HepG2 (cell line): ENCODE measurements around the gene SH2D3A. TPM values are rescaled to one million over a fixed set of nuclear protein-coding genes. Genes with fewer than 3 reads are reported as not detected.

Experiments
- ATAC-seq: fragments of 200-7000 bp; cut with Tn5 transposase; 3 replicates; pipeline ENCODE4 v1.9.1; 2020; ENCODE audit warnings: mild to moderate bottlenecking, moderate library complexity
- BruUV-seq: library from RNA; stranded (reverse); fragments of 400-500 nt; replicated peaks from 2 replicates; lab custom pipeline; 2021; lab: Mats Ljungman, UMichigan
- CTCF ChIA-PET: fragments of 300-600 bp; formaldehyde crosslinking; extraction: SDS; loops from one replicate; lab custom pipeline; 2021; ENCODE audit warnings: low total read pairs, inconsistent platforms, low intra/inter-chr PET ratio; lab: Yijun Ruan, JAX
- POLR2A ChIA-PET: fragments of 350-600 bp; sonication (Branson Sonifier 250); formaldehyde crosslinking; loops from one replicate; lab custom pipeline; 2020; ENCODE audit warnings: antibody characterized with exemption, inconsistent platforms; lab: Yijun Ruan, JAX
- DNase-seq: peaks from one replicate; pipeline ENCODE4 v3.0.0-alpha.2; 2015; ENCODE audit warnings: low spot score
- FAIRE-seq: peaks from 3 replicates; lab custom pipeline; 2011; peaks lifted over from hg19 to GRCh38; lab: Jason Lieb, UNC
- H2AFZ ChIP-seq: one replicate; pipeline ENCODE4 v1.6.1; 2011; ENCODE audit warnings: low read length, inconsistent platforms
- H3K27ac ChIP-seq: fragments of 300-600 bp; 3 replicates; pipeline ENCODE4 v1.8.0; 2011; ENCODE audit warnings: mixed run types, mild to moderate bottlenecking, mixed read lengths, low read length, inconsistent platforms; ENCODE audit not compliant: insufficient read depth; ENCODE audit errors: extremely low read length
- H3K27me3 ChIP-seq, 2 experiments: fragments of 200-600 bp in 1 of 2; 2 replicates in 1 of 2; 3 replicates in 1 of 2; pipeline versions ENCODE4 v1.6.0 to v1.8.0; 2011; ENCODE audit warnings: low read length in 2 of 2, mild to moderate bottlenecking in 2 of 2, moderate library complexity in 2 of 2, inconsistent platforms in 1 of 2; ENCODE audit not compliant: insufficient read depth in 2 of 2, control insufficient read depth in 1 of 2
- H3K36me3 ChIP-seq, 2 experiments: fragments of 200-600 bp in 1 of 2; replicated peaks in 1 of 2; 2 replicates in 1 of 2; 3 replicates in 1 of 2; pipeline versions ENCODE4 v1.5.1 to v1.8.0; 2011; ENCODE audit warnings: low read length in 2 of 2, inconsistent platforms in 1 of 2; ENCODE audit not compliant: insufficient read depth in 2 of 2, control insufficient read depth in 1 of 2
- H3K4me1 ChIP-seq: 2 replicates; pipeline ENCODE4 v1.5.1; 2012; ENCODE audit warnings: low read length, inconsistent platforms; ENCODE audit not compliant: insufficient read depth
- H3K4me2 ChIP-seq: 2 replicates; pipeline ENCODE4 v1.6.0; 2011; ENCODE audit warnings: low read depth, low read length, inconsistent platforms
- H3K4me3 ChIP-seq, 3 experiments: fragments of 200-600 bp in 1 of 3; sonication (generic), shearing (Covaris generic) in 1 of 3; replicated peaks in 1 of 3; 2 replicates each; pipeline ENCODE4 v1.5.1; 2011 to 2016; ENCODE audit warnings: low read length in 3 of 3, inconsistent platforms in 2 of 3, low read depth in 2 of 3, mild to moderate bottlenecking in 2 of 3, control low read depth in 1 of 3, mixed read lengths in 1 of 3; ENCODE audit not compliant: insufficient read depth in 1 of 3
- H3K79me2 ChIP-seq: one replicate; pipeline ENCODE4 v1.6.1; 2011; ENCODE audit warnings: low read length, inconsistent platforms; ENCODE audit not compliant: insufficient read depth
- H3K9ac ChIP-seq: 2 replicates; pipeline ENCODE4 v1.6.0; 2011; ENCODE audit warnings: mild to moderate bottlenecking, low read depth, low read length, inconsistent platforms; ENCODE audit not compliant: insufficient read depth
- H3K9me3 ChIP-seq: 2 replicates; pipeline ENCODE4 v1.5.1; 2012; ENCODE audit warnings: mild to moderate bottlenecking, low read length
- H4K20me1 ChIP-seq: 2 replicates; pipeline ENCODE4 v1.6.0; 2011; ENCODE audit warnings: inconsistent platforms, mild to moderate bottlenecking, low read length, moderate library complexity; ENCODE audit not compliant: insufficient read depth
- AHDC1 ChIP-seq: sonication (generic); formaldehyde crosslinking; IDR thresholded peaks from 2 replicates; pipeline ENCODE4 v1.5.1; 2020; ENCODE audit warnings: mild to moderate bottlenecking, missing genetic modification reagents, borderline replicate concordance
- ATM ChIP-seq: fragments of 450-650 bp; IDR thresholded peaks from 2 replicates; pipeline ENCODE4 v1.7.1; 2017; ENCODE audit warnings: mild to moderate bottlenecking, borderline replicate concordance
- CC2D1A ChIP-seq: sonication (generic); formaldehyde crosslinking; IDR thresholded peaks from 2 replicates; pipeline ENCODE4 v1.8.1; 2023; ENCODE audit warnings: mild to moderate bottlenecking, missing genetic modification reagents
- FOXK2 ChIP-seq: fragments of 450-650 bp; IDR thresholded peaks from 2 replicates; pipeline ENCODE4 v1.6.1; 2016
- HOXA7 ChIP-seq: sonication (generic); formaldehyde crosslinking; IDR thresholded peaks from 2 replicates; pipeline ENCODE4 v1.8.1; 2022; ENCODE audit warnings: mild to moderate bottlenecking, missing genetic modification reagents, moderate library complexity
- MAX ChIP-seq: IDR thresholded peaks from 2 replicates; pipeline ENCODE4 v1.6.1; 2012; ENCODE audit warnings: inconsistent platforms
- MNT ChIP-seq: fragments of 450-650 bp; IDR thresholded peaks from 2 replicates; pipeline ENCODE4 v1.6.1; 2016
- NBN ChIP-seq: fragments of 450-650 bp; conservative IDR thresholded peaks from 2 replicates; pipeline ENCODE4 v1.6.1; 2017
- SIN3A ChIP-seq: IDR thresholded peaks from 2 replicates; pipeline ENCODE4 v1.6.1; 2011; ENCODE audit warnings: low read depth, mild to moderate bottlenecking, control low read depth, low read length, borderline replicate concordance
- SP2 ChIP-seq: sonication (generic); formaldehyde crosslinking; IDR thresholded peaks from 2 replicates; pipeline ENCODE4 v1.5.1; 2020; ENCODE audit warnings: mild to moderate bottlenecking, missing genetic modification reagents
- TEAD3 ChIP-seq: optimal IDR thresholded peaks from 2 replicates; pipeline ENCODE3; 2016; ENCODE audit warnings: borderline replicate concordance
- TERF1 ChIP-seq: sonication (generic); formaldehyde crosslinking; IDR thresholded peaks from 2 replicates; pipeline ENCODE4 v1.8.0; 2022; ENCODE audit warnings: mild to moderate bottlenecking, missing genetic modification reagents, moderate library complexity
- U2AF2 ChIP-seq: fragments of 200-400 bp; formaldehyde crosslinking; IDR thresholded peaks from 2 replicates; pipeline ENCODE4 v1.6.1; 2017; ENCODE audit warnings: low read depth, mild to moderate bottlenecking, low read length
- ZMAT5 ChIP-seq: sonication (generic); formaldehyde crosslinking; IDR thresholded peaks from 2 replicates; pipeline ENCODE4 v1.5.0; 2020; ENCODE audit warnings: mild to moderate bottlenecking, low read depth, missing genetic modification reagents, borderline replicate concordance
- ZNF724P ChIP-seq: sonication (generic); formaldehyde crosslinking; IDR thresholded peaks from 2 replicates; pipeline ENCODE4 v1.8.0; 2022; ENCODE audit warnings: missing genetic modification reagents, borderline replicate concordance
- ZNF839 ChIP-seq: sonication (generic); formaldehyde crosslinking; IDR thresholded peaks from 2 replicates; pipeline ENCODE4 v1.4.0; 2020; ENCODE audit warnings: missing genetic modification reagents, mild to moderate bottlenecking, borderline replicate concordance
- WGBS: methylation state at CpG from one replicate; pipeline ENCODE4 v1.1.6; 2017; ENCODE audit warnings: low lambda C conversion rate; 5-methylcytosine and 5-hydroxymethylcytosine counted together
- in situ Hi-C: cut with HindIII; loops from 2 replicates; pipeline ENCODE4 v1.10.0; 2017; ENCODE audit warnings: low pct_unique_long_range_greater_than_20kb; ENCODE audit not compliant: extremely low pct_ligation_motif_present
- intact Hi-C: fragments of 100-400 bp; cut with micrococcal nuclease; formaldehyde crosslinking; loops from one replicate; pipeline ENCODE4 v1.10.0; 2022; ENCODE audit not compliant: unreplicated experiment
- polyA plus RNA-seq, 8 experiments: library from polyadenylated mRNA; depleted of rRNA in 3 of 8; stranded (reverse) in 7 of 8; unstranded in 1 of 8; fragments of >200 nt; fragmentation: Illumina TruSeq in 4 of 8; extraction: Trizol in 4 of 8; gene quantifications; 2 replicates each; pipeline versions ENCODE4 v1.2.1 to v1.2.3, GENCODE V29; 2011 to 2016; ENCODE audit warnings: low read depth in 4 of 8, missing spikeins in 1 of 8, mixed read lengths in 1 of 8; ENCODE audit not compliant: insufficient read depth in 1 of 8
- total RNA-seq, 5 experiments: library from RNA; depleted of rRNA; stranded (reverse); fragments of >200 nt; fragmentation: Illumina TruSeq; extraction: Trizol; gene quantifications; 2 replicates each; pipeline ENCODE4 v1.2.3, GENCODE V29; 2016; ENCODE audit warnings: low read depth in 1 of 5

Gene SH2D3A
- total and polyA plus RNA-seq, 2 of the 13 experiments (the other 11 are each of a cell fraction or from before 2014, with no cell fraction given) = 1.0 to 2.2 TPM

- in situ Hi-C loops (no loop called here), intact Hi-C loops (no loop called here)
- H3K4me3 ChIP-seq = peak overlapping the region in 1 of 3 experiments; percentile 17; a peak in 2 of 6 replicates
- CTCF ChIA-PET = no interaction called here
- peaks cover 23 to 38% of the 10 kb centered on the region in 2 experiments for H3K36me3 ChIP-seq
- peaks cover 0 to 7% of the 10 kb centered on the region in 2 experiments; a peak in 1 of 5 replicates for H3K27me3 ChIP-seq
- POLR2A ChIA-PET = interaction anchor here (5.3 kb wide), 1 partner anchor 12 kb away, joined by 187 read pairs; no protein-coding TSS in a partner anchor
- peaks cover 53% of the 10 kb centered on the region for H3K4me1 ChIP-seq
- 85% methylated on average over 4 of the region's 4 CpGs for WGBS
- peak overlapping the region; percentile 18; the same call in 1 of the 2 replicates for H3K9ac ChIP-seq
- FAIRE-seq (peak; percentile 83), ATAC-seq (no peak), DNase-seq (no peak)
- peak overlapping the region; percentile 52 for H3K4me2 ChIP-seq
- H4K20me1 ChIP-seq = peaks cover 67% of the 10 kb centered on the region
- H3K9me3 ChIP-seq = no peaks in the 10 kb centered on the region
- H3K79me2 ChIP-seq = peaks cover 23% of the 10 kb centered on the region
- no peak overlapping the region for H3K27ac ChIP-seq
- TSS peak; percentile 33 for BruUV-seq
- H2AFZ ChIP-seq = no peak overlapping the region
- TF ChIP-seq HOXA7 (CRISPR knock-in tag) (no peak), ATM (peak; percentile 87), MAX (0 out of 2 replicates have a peak, but pooled peaks have one; percentile 13), ZNF839 (CRISPR knock-in tag) (0 out of 2 replicates have a peak, but pooled peaks have one; percentile 75), ZNF724P (0 out of 2 replicates have a peak, but pooled peaks have one; percentile 34), NBN (peak; percentile 99), FOXK2 (peak; percentile 58; the same call in 1 of the 2 replicates), MNT (0 out of 2 replicates have a peak, but pooled peaks have one; percentile 15), SP2 (CRISPR knock-in tag) (no peak), TEAD3 (CRISPR knock-in tag) (peak; percentile 20), U2AF2 (no peak), TERF1 (0 out of 2 replicates have a peak, but pooled peaks have one; percentile 72), AHDC1 (CRISPR knock-in tag) (no peak), SIN3A (peak; percentile 0; the same call in 1 of the 2 replicates), CC2D1A (CRISPR knock-in tag) (no peak), ZMAT5 (CRISPR knock-in tag) (no peak)
These were observed 49.7 kb downstream of the SH2D3A start for GRCh38 chr19:6717441-6717971.
